Measurements from ENCODE around the gene CLEC16A.

Gene CLEC16A

DNA sequence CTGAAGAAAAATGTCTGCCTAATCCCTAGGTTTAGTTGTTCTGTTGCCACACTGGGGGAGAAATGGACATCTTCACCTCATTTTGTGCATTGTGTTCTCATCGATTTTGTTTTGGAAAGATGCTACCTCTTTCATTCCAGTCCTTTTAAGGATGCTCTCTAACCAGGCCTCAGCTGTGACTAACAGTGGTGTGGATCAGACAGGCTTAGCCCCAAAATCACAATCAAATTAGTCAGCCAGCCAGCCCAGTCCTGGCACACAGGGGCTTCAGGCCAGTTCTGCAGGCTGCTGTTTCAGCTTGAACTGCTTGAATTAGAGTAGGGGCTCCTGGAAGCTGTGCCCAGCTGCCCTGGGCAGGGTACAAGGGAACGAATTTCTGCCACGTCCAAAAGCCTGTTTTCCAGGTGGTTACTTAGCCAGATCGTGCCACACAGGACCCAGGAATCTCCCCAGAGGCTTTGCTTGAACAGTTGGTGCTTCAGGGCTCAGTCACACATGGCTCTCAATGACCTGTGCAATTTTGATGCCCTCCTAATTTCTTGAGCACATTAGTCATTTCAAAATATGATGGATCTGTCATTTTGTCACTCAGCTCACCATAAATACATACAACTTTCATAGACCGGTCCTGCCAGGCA is 60.7 kb downstream of the CLEC16A start:
- no peak for TF ChIP-seq TCF12 (IDR thresholded peaks at IDR 0.05; ENCODE audit: low read depth)
- TF ChIP-seq YY1 (IDR thresholded peaks at IDR 0.05; ENCODE audit: low read depth): no peak
- no peak for TF ChIP-seq TEAD4 (IDR thresholded peaks at IDR 0.05)
- TF ChIP-seq, protein P1, sequence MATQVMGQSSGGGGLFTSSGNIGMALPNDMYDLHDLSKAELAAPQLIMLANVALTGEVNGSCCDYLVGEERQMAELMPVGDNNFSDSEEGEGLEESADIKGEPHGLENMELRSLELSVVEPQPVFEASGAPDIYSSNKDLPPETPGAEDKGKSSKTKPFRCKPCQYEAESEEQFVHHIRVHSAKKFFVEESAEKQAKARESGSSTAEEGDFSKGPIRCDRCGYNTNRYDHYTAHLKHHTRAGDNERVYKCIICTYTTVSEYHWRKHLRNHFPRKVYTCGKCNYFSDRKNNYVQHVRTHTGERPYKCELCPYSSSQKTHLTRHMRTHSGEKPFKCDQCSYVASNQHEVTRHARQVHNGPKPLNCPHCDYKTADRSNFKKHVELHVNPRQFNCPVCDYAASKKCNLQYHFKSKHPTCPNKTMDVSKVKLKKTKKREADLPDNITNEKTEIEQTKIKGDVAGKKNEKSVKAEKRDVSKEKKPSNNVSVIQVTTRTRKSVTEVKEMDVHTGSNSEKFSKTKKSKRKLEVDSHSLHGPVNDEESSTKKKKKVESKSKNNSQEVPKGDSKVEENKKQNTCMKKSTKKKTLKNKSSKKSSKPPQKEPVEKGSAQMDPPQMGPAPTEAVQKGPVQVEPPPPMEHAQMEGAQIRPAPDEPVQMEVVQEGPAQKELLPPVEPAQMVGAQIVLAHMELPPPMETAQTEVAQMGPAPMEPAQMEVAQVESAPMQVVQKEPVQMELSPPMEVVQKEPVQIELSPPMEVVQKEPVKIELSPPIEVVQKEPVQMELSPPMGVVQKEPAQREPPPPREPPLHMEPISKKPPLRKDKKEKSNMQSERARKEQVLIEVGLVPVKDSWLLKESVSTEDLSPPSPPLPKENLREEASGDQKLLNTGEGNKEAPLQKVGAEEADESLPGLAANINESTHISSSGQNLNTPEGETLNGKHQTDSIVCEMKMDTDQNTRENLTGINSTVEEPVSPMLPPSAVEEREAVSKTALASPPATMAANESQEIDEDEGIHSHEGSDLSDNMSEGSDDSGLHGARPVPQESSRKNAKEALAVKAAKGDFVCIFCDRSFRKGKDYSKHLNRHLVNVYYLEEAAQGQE (IDR thresholded peaks at IDR 0.05; ENCODE audit: low read depth): no peak
- TF ChIP-seq EP300 (IDR thresholded peaks at IDR 0.05; ENCODE audit: borderline replicate concordance): no peak
- TF ChIP-seq TAF1 (IDR thresholded peaks at IDR 0.05; ENCODE audit: low read depth): no peak
- TF ChIP-seq, protein P2, sequence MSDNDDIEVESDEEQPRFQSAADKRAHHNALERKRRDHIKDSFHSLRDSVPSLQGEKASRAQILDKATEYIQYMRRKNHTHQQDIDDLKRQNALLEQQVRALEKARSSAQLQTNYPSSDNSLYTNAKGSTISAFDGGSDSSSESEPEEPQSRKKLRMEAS (IDR thresholded peaks at IDR 0.05): no peak
- no peak for TF ChIP-seq RAD21 (IDR thresholded peaks at IDR 0.05; ENCODE audit: low read depth)
- TF ChIP-seq, protein P3, sequence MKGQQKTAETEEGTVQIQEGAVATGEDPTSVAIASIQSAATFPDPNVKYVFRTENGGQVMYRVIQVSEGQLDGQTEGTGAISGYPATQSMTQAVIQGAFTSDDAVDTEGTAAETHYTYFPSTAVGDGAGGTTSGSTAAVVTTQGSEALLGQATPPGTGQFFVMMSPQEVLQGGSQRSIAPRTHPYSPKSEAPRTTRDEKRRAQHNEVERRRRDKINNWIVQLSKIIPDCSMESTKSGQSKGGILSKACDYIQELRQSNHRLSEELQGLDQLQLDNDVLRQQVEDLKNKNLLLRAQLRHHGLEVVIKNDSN (IDR thresholded peaks at IDR 0.05): no peak
- TF ChIP-seq CREB1 (IDR thresholded peaks at IDR 0.05; ENCODE audit: low read depth): no peak
- no peak for TF ChIP-seq EGR1 (IDR thresholded peaks at IDR 0.05)
- TF ChIP-seq CEBPB (IDR thresholded peaks at IDR 0.05): no peak
- no peak for TF ChIP-seq ZBTB7A (IDR thresholded peaks at IDR 0.05; ENCODE audit: low read depth)
- TF ChIP-seq FOXM1 (IDR thresholded peaks at IDR 0.05; ENCODE audit: borderline replicate concordance, low read depth): no peak
- no peak for TF ChIP-seq NFIC (IDR thresholded peaks at IDR 0.05)

DNA sequence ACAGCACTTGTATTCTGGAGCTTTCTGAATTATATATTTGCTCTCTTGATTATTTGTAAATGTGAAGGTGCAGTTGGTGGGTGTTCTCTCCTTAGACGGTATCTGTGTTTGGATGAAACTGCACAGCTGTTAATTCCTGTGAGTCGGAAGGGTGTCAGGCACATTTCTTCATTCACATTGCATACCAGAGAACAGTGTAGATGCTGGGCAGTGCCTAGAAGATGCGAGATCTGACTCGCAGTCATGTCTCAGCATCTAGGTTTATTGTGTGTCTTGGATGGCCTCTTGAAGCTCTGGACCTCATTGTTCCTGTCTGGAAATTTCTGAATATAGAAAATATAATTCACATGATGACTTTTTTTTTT is 61.2 kb downstream of the CLEC16A start:
- TF ChIP-seq CREB1 (IDR thresholded peaks at IDR 0.05; ENCODE audit: low read depth) (no peak), EP300 (IDR thresholded peaks at IDR 0.05; ENCODE audit: borderline replicate concordance) (no peak), TCF12 (IDR thresholded peaks at IDR 0.05; ENCODE audit: low read depth) (no peak)

DNA sequence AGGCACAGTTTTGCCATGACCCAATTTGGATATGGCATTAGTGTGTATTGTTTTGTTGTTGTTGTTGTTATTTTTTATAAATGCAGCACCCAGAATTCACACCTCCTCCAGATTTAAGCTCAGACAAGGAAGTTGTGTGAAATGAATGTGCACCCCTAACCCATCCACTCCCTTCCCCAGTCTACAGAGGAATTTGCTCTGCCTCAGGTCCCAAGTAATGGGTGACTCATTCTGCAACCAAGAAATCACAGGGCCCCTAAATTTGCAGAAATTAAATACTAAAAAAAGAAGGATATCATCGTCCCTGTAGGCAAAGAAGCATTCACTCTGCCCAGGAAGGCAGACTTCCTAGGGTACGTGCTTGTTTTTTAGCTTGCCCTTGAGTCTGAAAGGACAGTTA is 62.3 kb downstream of the CLEC16A start:
- TF ChIP-seq EGR1 (IDR thresholded peaks at IDR 0.05) (no peak), CREB1 (IDR thresholded peaks at IDR 0.05; ENCODE audit: low read depth) (no peak), TAF1 (IDR thresholded peaks at IDR 0.05; ENCODE audit: low read depth) (no peak), TCF12 (IDR thresholded peaks at IDR 0.05; ENCODE audit: low read depth) (no peak), YY1 (IDR thresholded peaks at IDR 0.05; ENCODE audit: low read depth) (no peak), TEAD4 (IDR thresholded peaks at IDR 0.05) (no peak), EP300 (IDR thresholded peaks at IDR 0.05; ENCODE audit: borderline replicate concordance) (no peak), RAD21 (IDR thresholded peaks at IDR 0.05; ENCODE audit: low read depth) (no peak), NFIC (IDR thresholded peaks at IDR 0.05) (no peak), FOXM1 (IDR thresholded peaks at IDR 0.05; ENCODE audit: borderline replicate concordance, low read depth) (no peak), CEBPB (IDR thresholded peaks at IDR 0.05) (no peak)
- TF ChIP-seq, protein P1 (IDR thresholded peaks at IDR 0.05; ENCODE audit: low read depth): no peak
- TF ChIP-seq, protein P2 (IDR thresholded peaks at IDR 0.05): no peak
- TF ChIP-seq, protein P3 (IDR thresholded peaks at IDR 0.05): no peak

DNA sequence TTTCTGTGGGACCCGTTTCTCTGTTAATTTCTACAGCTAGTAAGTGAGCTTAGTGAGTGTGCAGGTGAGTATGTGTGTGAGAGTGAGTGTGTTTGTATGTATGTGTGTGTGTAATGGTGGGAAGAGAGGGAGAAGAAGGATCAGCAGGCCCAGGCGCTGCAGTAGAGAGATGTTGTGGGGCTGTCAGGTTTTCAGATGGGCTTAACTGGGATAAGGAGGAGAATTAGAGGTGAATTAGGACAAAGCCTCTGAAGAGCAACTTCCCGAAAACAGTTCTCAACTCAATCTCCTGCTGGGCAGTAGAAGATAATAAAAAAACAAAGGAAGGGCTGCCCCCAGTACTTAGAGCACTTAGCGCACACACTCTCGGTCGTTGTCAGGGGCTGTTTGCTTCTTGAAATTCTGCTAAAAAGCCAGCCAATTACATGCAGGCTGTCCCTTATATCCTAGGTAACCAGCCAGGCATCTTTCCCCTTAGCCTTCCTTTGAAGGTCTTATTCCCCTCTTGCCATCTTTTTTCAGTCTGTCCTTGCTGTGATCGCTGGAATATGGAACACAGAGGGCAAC is 63.4 kb downstream of the CLEC16A start:
- TF ChIP-seq EP300 (IDR thresholded peaks at IDR 0.05; ENCODE audit: borderline replicate concordance) (no peak), CEBPB (IDR thresholded peaks at IDR 0.05) (no peak), YY1 (IDR thresholded peaks at IDR 0.05; ENCODE audit: low read depth) (no peak), ZBTB7A (IDR thresholded peaks at IDR 0.05; ENCODE audit: low read depth) (no peak), FOXM1 (IDR thresholded peaks at IDR 0.05; ENCODE audit: borderline replicate concordance, low read depth) (no peak), CREB1 (IDR thresholded peaks at IDR 0.05; ENCODE audit: low read depth) (no peak), TAF1 (IDR thresholded peaks at IDR 0.05; ENCODE audit: low read depth) (no peak), TEAD4 (IDR thresholded peaks at IDR 0.05) (no peak)
- TF ChIP-seq, protein P3 (IDR thresholded peaks at IDR 0.05): no peak
- TF ChIP-seq, protein P2 (IDR thresholded peaks at IDR 0.05): no peak
